GM21526 (cell line): ENCODE measurements around the gene TPP2.

Experiments used
- ATAC-seq: cut with Tn5 transposase; IDR thresholded peaks from one replicate; pipeline ENCODE4 v1.9.1; 2021; ENCODE audit warnings: moderate library complexity; ENCODE audit not compliant: unreplicated experiment, low FRiP score

The TPP2 gene

GRCh38 chr13:102710261-102710679 is 113.5 kb downstream of the TPP2 start:
- no peak for ATAC-seq

- ATAC-seq = no peak
Measured at GRCh38 chr13:102715447-102715846, 118.7 kb downstream of the TPP2 start.

- ATAC-seq = no peak
Measured at GRCh38 chr13:102718746-102719145, 122.0 kb downstream of the TPP2 start.

- ATAC-seq = no peak
Measured at GRCh38 chr13:102721800-102722231, 125.0 kb downstream of the TPP2 start.

GRCh38 chr13:102724923-102725322 is 128.1 kb downstream of the TPP2 start:
- no peak for ATAC-seq

- no peak for ATAC-seq
Measured at GRCh38 chr13:102726430-102726829, 129.6 kb downstream of the TPP2 start.
